Stomach (tissue), 4 donors: Measurements from ENCODE around the gene DPF1.
"Not testable (repeated sequence)": the region's sequence is repeated elsewhere in the genome, so short reads cannot be mapped to it uniquely, and the experiment has no call there.

Experiments
- EP300 ChIP-seq: sonication (generic); formaldehyde crosslinking; IDR thresholded peaks from one replicate; pipeline ENCODE4 v1.6.1; 2017; ENCODE audit warnings: antibody characterized with exemption
- POLR2A ChIP-seq, 4 donors: fragments of 450-650 bp; IDR thresholded peaks; one replicate each; pipeline ENCODE4 v1.6.1; 2016; ENCODE audit warnings: antibody characterized with exemption in 4 of 4, control low read depth in 2 of 4, mild to moderate bottlenecking in 1 of 4, moderate library complexity in 1 of 4
- POLR2AphosphoS5 ChIP-seq, 3 donors: sonication (generic); formaldehyde crosslinking; IDR thresholded peaks; one replicate each; pipeline ENCODE4 v1.6.1; 2016; ENCODE audit warnings: antibody characterized with exemption in 3 of 3
- TF ChIP-seq, protein P1 (sequence below), 7 experiments: fragments of 450-650 bp in 4 of 7; fragments of 200-600 bp in 3 of 7; sonication (generic) in 3 of 7; IDR thresholded peaks; one replicate each; pipeline ENCODE4 v1.5.1; 2016 to 2019; ENCODE audit warnings: antibody characterized with exemption in 7 of 7, control low read depth in 2 of 7, mild to moderate bottlenecking in 1 of 7

DNA sequence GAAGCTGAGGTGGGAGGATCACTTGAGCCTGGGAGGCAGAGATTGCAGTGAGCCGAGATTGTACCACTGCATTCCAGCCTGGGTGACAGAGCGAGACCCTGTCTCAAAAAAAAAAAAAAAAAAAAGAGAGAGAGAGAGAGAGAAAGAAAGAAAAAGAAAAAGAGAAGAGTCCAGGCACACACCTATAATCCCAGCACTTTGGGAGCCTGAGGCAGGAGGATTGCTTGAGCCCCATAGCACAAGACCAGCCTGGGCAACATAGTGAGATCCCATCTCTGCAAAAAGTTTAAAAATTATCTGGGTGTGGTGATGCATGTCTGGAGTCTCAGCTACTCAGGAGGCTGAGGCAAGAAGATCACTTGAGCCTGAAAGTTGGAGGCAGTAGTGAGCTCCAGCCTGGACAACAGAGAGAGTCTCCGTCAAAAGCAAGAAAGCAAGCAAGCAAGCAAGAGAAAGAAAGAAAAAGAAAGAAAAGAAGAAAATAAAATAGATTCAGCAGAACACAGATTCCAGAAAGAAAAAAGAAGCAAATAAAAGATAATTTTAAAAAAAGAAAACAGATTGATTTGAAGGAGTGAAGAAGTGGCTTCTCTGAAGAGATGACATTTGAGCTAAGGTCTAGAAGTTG lies 6.6 kb upstream of the DPF1 start:
- TF ChIP-seq, protein P1, sequence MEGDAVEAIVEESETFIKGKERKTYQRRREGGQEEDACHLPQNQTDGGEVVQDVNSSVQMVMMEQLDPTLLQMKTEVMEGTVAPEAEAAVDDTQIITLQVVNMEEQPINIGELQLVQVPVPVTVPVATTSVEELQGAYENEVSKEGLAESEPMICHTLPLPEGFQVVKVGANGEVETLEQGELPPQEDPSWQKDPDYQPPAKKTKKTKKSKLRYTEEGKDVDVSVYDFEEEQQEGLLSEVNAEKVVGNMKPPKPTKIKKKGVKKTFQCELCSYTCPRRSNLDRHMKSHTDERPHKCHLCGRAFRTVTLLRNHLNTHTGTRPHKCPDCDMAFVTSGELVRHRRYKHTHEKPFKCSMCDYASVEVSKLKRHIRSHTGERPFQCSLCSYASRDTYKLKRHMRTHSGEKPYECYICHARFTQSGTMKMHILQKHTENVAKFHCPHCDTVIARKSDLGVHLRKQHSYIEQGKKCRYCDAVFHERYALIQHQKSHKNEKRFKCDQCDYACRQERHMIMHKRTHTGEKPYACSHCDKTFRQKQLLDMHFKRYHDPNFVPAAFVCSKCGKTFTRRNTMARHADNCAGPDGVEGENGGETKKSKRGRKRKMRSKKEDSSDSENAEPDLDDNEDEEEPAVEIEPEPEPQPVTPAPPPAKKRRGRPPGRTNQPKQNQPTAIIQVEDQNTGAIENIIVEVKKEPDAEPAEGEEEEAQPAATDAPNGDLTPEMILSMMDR (IDR thresholded peaks at IDR 0.05), result not testable (repeated sequence)
- not testable (repeated sequence) for TF ChIP-seq EP300; POLR2A (IDR thresholded peaks at IDR 0.05); POLR2AphosphoS5 (IDR thresholded peaks at IDR 0.05)
